ENCODE results near the gene LRRC59.
"Not testable (repeated sequence)": the region's sequence is repeated elsewhere in the genome, so short reads cannot be mapped to it uniquely, and the experiment has no call there.

The LRRC59 gene

DNA sequence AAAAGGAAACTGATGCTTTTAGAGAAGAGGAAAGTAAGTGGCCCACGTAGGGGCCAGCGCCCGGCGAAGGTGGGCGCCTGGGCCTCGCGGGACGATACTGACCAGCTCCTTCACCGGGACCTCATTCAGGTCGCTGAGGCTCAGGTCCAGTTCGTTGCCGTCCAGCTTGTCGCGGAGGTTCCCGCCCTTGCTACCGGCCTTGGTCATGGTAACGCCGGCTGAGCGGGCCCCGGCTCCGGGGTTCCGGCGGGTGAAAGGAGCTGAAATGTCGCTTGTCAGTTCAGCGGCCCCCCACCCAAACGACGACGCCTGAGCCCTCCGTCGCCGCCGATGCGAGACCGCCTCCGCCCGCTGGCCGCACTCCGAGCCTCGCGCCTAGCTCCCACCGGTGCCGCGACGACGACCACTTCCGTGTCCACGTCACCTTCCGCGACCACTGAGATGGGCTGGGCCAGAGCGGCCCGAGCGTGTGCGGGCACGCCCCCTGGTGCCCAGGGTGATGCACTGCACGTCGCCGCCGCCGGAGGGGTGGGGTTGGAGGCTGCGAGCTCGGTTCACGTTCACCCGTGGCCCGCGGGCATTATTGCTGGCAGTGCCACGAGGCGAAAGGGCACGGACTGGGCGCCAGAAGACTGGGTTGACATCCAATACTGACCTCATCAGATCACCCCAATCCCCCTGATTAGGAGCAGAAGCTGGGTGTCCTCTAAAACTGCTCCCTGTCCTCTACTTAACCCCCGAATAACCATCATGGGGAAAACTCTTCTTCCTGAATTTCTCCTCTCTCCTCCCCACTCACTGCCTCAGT, at the start of gene LRRC59:
Gene LRRC59, minus strand, starts transcription at position 413 of the 808 bp plus-strand sequence. Its CDS starts 206 bp downstream, at position 207.
- in situ Hi-C loops (cut with HindIII; ENCODE audit: low pct_ligation_motif_present, low pct_unique_long_range_greater_than_20kb, low sequenced_read_pairs), result no loop called here
- DNase-seq, result peak; percentile 85

DNA sequence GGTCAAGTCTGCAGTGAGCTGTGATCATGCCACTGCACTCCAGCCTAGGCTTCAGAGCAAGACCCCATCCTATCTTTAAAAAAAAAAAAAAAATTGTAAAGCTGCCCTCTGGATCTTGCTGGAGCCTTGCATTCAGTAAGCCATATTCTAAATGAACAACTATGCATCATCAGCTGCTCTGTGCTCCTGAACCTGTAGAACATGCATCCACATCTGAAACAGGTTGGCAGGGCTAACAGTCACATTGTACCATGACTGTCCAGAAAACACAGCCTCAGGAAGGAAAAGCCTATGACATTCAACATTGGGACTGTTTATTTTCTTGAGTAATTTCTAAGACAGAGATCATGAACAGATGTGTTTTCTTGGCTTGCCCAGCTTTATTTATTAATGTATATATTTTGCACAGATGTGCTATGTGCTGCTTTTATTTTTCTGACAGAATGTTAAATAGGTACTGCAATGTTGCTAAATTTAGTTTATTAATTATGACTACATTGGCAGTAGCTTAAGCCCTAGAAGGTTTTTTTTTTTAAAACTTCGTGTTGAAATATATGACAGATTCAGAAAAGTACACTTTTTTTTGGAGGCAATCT, 48.5 kb upstream of the LRRC59 start:
- no peak for DNase-seq
- in situ Hi-C loops (cut with HindIII; ENCODE audit: low pct_ligation_motif_present, low pct_unique_long_range_greater_than_20kb, low sequenced_read_pairs), result no loop called here

DNA sequence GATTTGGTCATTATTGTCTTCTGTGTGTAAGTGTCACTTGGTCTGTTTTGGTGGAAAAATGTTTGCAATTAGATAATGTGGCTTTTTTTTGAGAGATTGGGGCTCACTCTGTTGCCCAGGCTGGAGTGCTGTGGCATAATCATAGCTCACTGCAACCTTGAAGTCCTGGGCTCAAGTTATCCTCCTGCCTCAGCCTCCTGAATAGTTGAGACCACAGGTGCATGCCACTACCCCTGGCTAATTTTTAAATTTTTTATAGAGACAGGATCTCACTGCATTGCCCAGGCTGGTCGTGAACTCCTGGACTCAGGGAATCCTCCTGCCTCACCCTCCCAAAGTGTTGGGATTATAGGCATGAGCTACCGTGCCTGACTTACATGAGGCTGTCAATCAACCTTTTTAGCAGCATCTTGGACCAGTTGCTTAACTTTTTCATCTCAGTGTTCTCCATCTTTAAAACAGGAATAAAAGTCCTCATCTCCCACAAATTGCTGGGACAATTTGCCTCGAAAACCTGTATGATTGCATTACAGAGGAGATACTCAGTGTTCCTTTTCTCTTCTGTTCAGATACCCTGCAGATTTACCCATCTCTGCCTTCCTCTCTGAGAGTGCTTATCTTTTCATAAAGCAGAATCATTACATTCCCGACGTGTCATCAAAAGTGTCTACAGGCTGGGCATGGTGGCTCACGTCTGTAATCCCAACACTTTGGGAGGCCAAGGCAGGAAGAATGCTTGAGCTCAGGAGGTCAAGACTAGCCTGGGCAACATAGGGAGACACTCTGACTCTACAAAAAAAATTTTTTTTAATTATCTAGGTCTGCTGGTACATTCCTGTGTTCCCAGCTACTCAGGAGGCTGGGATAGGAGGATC, 47.8 kb upstream of the LRRC59 start:
- in situ Hi-C loops (cut with HindIII; ENCODE audit: low pct_ligation_motif_present, low pct_unique_long_range_greater_than_20kb, low sequenced_read_pairs), result no loop called here
- no peak for DNase-seq

DNA sequence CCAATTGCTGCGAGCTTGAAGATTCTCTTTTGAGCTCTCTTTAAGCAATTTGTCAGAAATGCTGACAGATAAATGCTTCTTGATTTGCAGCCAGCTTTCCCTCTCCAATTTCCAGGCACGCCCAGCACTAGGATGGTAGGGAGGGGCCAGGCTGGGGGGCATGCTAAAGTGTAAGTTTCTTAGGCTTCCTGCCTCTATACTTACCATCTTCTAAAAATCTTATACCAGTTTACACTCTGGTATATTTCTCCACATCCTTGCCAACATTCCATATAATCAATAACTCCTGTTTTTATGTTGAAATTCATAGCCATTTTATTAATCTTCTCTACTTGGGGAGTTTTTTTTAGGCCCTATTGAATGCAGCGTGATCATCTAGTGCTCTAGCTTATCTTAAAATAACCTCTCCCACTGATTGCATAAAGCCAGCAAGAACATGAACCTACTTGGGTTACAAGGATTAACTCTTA, 46.2 kb upstream of the LRRC59 start:
- no peak for DNase-seq
- in situ Hi-C loops (cut with HindIII; ENCODE audit: low pct_ligation_motif_present, low pct_unique_long_range_greater_than_20kb, low sequenced_read_pairs), result no loop called here

DNA sequence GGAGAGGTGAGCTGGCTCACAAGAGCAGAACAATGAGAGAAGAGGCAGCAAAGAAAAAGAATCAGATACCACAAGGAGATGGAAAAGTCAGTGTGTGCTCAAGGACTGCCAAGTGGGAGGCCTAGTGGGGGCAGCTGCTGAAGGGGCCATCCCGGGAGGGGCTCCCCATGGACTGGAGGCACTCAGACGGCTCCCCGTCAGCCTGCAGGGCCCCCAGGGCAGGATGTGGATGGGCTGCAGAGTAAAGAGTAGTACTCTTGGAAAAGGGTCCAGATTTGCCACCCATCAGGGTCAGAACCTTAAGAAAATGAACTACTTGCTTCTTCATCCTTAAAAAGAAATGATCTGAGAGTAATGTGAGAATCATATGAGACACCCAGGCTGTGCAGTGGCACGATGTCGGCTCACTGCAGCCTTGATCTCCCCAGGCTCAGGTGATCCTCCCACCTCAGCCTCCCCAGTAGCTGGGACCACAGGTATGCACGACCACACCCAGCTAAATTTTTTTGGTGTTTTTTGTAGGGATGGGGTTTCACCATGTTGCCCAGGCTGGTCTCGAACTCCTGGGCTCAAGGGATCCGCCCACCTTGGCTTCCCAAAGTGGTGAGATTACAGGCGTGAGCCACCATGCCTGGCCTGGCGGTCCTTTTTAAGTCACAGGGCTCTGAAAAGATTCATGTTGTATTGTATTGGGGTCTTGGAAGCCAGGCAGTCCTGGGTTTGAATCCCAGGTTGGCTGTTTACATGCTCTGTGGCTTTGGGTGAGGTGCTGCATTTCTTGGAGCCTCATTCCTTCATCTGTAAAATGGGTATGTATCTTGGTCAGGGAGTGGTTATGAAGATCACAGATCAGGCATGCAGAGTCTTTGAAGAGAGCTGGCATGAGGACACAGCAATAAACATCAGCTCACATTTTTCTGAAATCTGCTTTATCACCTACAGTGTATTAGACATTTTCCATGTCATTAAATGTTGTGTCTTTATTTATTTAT, 43.8 kb upstream of the LRRC59 start:
- in situ Hi-C loops (cut with HindIII; ENCODE audit: low pct_ligation_motif_present, low pct_unique_long_range_greater_than_20kb, low sequenced_read_pairs), result no loop called here
- DNase-seq, result no peak

DNA sequence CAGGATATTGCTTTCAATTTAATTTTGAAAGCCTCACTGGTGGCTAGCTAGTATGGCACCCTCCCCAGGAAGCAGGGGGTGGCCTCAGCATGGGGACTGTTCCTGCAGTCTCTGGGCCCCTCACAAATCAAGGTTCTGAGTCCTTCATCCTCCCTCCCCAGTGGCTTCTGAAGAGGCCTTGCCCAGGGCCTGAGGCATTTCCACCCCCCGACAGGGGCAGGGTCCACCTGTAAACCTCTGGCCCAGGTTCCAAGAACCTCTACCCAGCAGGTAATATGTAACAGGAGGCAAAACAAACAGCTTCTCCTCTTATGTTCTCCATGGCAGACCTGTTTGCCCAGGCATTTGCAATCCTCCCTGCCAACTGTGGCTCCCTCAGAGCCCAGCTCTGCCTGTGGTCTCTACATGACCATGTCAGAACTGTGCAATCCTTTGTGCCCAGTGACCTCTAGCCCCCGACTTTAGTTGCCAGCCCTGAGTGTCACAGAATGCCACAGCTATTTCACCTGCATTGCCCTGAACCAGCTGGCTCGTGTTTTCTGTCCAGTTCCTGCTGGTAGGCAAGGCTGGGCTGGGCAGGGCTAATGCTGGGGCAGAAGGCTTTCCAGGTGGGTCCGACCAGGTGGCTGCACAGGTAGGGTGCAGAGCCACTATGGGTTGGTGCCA, 43.0 kb upstream of the LRRC59 start:
- in situ Hi-C loops (cut with HindIII; ENCODE audit: low pct_ligation_motif_present, low pct_unique_long_range_greater_than_20kb, low sequenced_read_pairs), result no loop called here
- no peak for DNase-seq

DNA sequence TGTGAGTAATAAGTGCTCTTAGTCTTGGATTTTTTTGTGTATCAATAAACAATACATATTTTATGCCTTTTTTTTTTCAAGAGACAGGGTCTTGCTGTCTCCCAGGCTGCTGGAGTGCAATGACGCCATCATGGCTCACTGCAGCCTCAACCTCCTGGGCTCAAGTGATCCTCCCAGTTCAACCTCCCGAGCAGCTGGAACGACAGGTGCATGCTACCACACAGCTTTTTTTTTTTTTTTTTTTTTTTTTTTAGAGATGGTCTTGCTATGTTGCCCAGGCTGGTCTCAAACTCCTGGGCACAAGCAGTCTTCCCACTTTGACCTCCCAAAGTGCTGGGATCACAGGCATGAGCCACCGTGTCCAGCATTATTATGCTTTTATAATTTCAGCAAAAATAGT, 41.7 kb upstream of the LRRC59 start:
- in situ Hi-C loops (cut with HindIII; ENCODE audit: low pct_ligation_motif_present, low pct_unique_long_range_greater_than_20kb, low sequenced_read_pairs), result no loop called here
- DNase-seq, result no peak

DNA sequence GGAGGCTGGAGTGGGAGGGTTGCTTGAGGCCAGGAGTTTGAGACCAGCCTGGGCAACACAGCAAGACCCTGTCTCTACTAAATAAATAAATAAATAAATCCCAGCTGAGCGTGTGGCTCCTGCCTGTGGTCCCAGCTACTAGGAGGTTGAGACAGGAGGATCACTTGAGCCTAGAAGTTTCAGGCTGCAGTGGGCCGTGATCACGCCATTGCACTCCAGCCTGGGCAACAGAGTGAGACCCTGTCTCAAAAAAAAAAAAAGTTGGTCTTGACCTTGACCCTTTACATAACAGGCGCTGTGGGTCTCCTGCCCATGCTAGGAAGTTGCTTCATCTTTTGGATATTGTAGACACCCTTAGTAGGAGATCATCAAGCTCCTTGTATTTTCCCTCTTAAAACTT, 40.1 kb upstream of the LRRC59 start:
- in situ Hi-C loops (cut with HindIII; ENCODE audit: low pct_ligation_motif_present, low pct_unique_long_range_greater_than_20kb, low sequenced_read_pairs), result no loop called here
- DNase-seq, result no peak

DNA sequence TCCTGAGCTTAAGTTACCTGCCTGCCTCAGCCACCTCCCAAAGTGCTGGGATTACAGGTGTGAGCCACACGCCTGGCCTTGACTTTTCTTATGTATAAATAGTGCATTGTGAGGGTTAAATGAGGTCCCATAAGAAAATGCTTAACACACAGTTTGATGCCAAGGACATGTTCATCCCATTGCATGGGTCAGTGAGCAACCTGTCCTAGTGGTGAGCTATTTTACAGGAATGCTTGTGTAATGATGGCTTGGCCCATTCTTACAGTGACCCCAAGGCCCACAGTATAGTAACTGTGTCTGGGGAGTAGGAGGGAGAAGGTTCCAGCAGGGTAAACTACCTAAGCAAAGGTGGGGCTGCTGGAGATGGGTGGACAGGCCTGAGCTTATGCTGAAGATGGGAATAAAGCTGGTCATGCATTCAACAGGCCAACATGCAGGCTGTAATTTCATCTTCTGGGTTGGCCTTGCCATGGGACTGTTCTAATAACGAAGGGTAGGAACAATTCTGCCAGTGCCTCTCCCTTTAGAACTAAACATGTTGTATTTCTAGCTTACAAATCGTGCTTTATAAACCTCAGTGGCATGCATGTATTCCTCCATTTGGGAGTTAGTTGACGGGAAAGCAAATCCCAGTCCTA, 34.9 kb upstream of the LRRC59 start:
- DNase-seq, result peak; percentile 33
- in situ Hi-C loops (cut with HindIII; ENCODE audit: low pct_ligation_motif_present, low pct_unique_long_range_greater_than_20kb, low sequenced_read_pairs), result no loop called here

DNA sequence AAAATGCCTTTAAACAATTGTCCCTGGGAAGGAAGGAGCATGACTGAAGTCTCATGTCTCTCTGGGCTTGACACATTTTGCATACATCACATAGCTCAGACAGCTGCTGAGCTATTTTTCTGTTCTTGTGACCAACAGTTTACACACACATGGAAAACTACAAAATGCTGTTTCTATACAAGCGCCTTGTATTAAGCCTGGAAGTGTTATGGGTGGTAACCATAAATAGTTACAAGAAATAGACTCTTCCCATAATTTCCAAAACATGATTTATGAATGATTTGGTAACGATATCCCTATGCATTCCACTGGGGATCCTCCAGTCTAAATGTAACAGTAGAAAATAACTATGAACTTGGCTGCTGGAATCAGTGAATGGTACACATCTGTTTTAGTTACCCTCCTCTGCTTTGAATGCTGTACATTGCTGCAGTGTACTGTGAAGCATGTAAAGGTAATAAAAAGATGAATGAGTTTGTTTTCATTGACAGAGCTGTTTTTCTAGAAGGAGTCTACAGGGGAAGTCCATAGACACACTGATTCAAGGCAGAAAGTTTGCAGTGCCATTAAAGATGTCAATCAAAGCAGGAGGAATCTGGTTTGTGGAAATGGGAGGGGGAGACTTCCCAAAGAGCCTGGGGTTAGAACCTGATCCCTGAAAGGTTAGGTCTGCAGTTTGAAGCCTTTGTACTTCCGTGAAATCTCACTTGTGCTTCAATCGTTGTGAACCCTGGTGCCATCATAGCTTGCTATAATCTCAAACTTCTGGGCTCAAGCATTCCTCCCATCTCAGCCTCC, 33.7 kb upstream of the LRRC59 start:
- in situ Hi-C loops (cut with HindIII; ENCODE audit: low pct_ligation_motif_present, low pct_unique_long_range_greater_than_20kb, low sequenced_read_pairs), result no loop called here
- no peak for DNase-seq

DNA sequence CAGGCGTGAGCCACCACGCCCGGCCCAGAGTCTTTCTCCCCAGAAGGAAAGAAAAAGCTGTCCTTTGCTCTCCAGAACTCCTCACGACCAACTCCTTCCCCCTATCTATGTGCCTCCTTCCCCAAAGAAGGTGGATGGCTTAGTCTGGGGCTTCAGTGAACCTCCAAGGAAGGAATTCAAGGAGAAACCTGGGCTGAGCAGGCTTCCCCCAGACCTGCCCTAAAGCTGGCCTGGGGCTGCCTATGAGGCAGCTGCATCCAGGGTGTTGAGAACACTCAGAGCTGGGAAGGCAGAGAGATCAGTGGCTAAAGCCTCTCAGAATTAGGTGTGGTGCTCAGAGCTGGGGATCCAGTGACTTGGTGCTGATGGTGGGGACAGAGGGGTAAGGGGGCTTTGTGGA, 32.5 kb upstream of the LRRC59 start:
- no peak for DNase-seq
- in situ Hi-C loops (cut with HindIII; ENCODE audit: low pct_ligation_motif_present, low pct_unique_long_range_greater_than_20kb, low sequenced_read_pairs), result no loop called here

DNA sequence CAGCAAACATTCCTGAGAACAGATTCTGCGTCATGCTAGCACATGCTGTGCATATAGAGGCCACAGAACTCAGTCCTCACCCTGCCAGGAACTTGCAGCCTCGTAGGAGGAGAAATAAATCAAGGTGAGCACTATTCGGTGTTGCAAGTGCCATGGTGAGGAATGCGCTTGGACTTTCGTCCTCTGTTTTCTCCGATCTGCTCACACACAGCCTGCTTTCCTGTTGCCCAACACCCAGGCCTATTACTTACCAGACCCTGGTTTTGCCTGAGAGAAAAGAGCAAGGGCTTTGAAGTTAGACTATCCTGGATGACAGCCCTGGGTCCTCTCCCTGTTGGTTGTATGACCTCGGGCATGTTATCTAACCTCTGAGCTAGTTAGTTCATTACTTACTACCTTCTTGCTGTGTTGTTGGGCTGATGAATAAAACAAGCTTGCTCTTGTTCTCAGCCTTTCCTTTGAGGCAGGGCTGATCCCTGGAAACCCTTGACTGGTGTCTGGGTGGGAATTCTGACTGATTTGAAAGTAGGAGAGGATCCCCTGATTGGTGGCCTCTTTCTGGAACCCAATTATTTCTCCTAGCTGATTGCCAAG, 31.6 kb upstream of the LRRC59 start:
- in situ Hi-C loops (cut with HindIII; ENCODE audit: low pct_ligation_motif_present, low pct_unique_long_range_greater_than_20kb, low sequenced_read_pairs), result no loop called here
- no peak for DNase-seq

DNA sequence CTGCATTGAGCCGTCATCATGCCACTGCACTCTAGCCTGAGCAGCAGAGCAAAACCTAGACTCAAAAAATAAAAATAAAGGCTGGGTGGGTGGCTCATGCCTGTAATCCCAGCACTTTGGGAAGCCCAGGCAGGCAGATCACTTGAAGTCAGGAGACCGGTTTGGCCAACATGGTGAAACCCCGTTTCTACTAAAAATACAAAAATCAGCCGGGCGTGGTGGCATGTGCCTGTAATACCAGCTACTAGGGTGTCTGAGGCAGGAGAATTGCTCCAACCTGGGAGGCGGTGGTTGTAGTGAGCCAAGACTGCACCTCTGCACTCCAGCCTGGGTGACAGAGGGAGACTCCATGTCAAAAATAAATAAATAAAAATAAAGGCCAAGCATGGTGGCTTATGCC, 30.8 kb upstream of the LRRC59 start:
- in situ Hi-C loops (cut with HindIII; ENCODE audit: low pct_ligation_motif_present, low pct_unique_long_range_greater_than_20kb, low sequenced_read_pairs); DNase-seq: not testable (repeated sequence)

DNA sequence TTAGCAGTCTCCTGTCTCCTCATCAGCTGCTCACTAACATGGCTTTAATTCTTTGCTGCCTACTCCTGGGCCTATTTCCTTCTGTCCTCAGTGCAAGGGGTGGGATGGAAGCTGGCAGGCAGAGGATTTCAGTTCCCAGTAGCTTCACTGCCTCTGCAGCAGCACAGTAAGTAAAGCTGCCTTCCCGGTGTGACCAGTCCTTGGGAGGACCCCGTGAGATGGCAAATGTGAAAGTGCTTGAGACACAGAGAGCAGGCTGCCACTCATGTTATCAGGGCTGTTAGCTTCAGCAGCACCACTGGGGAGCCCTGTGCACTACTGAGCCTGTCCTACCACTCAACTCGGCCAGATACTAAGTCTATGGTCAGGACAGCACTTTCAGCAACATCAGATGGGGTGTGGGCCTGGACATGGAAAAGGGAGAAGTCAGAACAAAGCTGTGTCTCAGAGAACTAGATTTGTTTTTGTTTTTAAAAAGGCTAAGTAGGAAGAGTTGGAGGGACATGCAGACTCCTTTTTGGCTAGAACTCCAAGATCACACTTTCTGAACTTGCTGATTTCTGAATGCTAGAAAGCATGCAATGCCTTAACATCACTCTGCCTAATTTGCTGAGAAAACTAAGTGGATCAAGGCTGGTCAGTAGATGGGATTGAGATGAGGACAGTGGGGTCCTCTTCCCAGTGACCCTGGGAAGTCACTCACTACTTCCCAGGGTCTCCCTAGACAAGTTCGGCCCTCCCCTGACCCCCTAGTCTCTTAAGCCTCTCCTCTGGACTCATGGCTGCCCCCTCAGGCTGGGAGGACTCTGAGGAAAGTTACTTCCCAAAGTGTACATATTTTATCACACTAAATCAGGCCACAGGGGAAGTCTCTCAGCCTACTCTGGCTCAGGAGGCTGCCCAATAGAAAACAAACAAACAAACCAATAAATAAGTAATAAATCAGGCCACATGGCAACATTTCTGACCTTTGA, 29.8 kb upstream of the LRRC59 start:
- DNase-seq, result peak; percentile 60
- in situ Hi-C loops (cut with HindIII; ENCODE audit: low pct_ligation_motif_present, low pct_unique_long_range_greater_than_20kb, low sequenced_read_pairs), result no loop called here

DNA sequence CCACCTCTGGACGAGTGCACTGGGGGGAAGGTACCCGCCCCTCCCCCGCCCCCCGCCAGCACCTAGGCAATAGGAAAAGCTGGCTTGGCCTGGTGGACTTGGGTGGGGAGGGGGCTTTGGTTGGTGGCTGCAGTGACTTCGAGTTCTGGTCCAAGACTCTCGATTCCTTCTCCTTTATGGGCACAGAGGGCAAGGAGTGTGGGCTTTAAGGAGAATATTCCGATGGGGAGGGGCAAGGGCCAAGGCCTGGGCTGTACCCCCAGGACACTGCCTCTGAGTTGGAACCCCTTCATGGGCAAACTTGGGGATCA, 29.1 kb upstream of the LRRC59 start:
- DNase-seq, result no peak
- in situ Hi-C loops (cut with HindIII; ENCODE audit: low pct_ligation_motif_present, low pct_unique_long_range_greater_than_20kb, low sequenced_read_pairs), result no loop called here
